Thoracic aorta (tissue), 2 donors: ENCODE results near the gene NPM1. TPM values are rescaled to one million over a fixed set of nuclear protein-coding genes. Genes with fewer than 3 reads are reported as not detected.
"Not testable (repeated sequence)": the region's sequence is repeated elsewhere in the genome, so short reads cannot be mapped to it uniquely, and the experiment has no call there.

ENCODE experiments used
- ATAC-seq: fragments of 150-250 bp; one replicate; pipeline ENCODE4 v1.8.0; 2017; ENCODE audit warnings: low read depth; ENCODE audit not compliant: insufficient number of reproducible peaks, low FRiP score
- DNase-seq: peaks from one replicate; pipeline ENCODE4 v3.0.0-alpha.2; 2020; ENCODE audit warnings: low spot score
- H3K27ac ChIP-seq, 2 donors: fragments of 200-600 bp; sonication (generic); 1 replicate in 1 of 2; 2 replicates in 1 of 2; pipeline ENCODE4 v1.5.1; 2016; ENCODE audit warnings: mild to moderate bottlenecking in 2 of 2, moderate library complexity in 2 of 2
- H3K27me3 ChIP-seq: fragments of 200-600 bp; sonication (generic); replicated peaks from 2 replicates; pipeline ENCODE4 v1.6.0; 2016; ENCODE audit warnings: mild to moderate bottlenecking; ENCODE audit not compliant: insufficient read depth
- H3K36me3 ChIP-seq: fragments of 200-600 bp; sonication (generic); one replicate; pipeline ENCODE4 v1.5.1; 2016
- H3K4me1 ChIP-seq, 2 donors: fragments of 200-600 bp; sonication (generic); 1 replicate in 1 of 2; 2 replicates in 1 of 2; pipeline versions ENCODE4 v1.5.1 to v1.6.0; 2016; ENCODE audit warnings: low read depth in 2 of 2, mild to moderate bottlenecking in 1 of 2; ENCODE audit not compliant: control insufficient read depth in 1 of 2
- H3K4me3 ChIP-seq: fragments of 200-600 bp; sonication (generic); 2 replicates; pipeline ENCODE4 v1.5.1; 2016; ENCODE audit warnings: mild to moderate bottlenecking
- H3K9me3 ChIP-seq: fragments of 200-600 bp; sonication (generic); 2 replicates; pipeline ENCODE4 v1.5.1; 2016
- total RNA-seq, 2 donors: library from RNA; depleted of rRNA; stranded (reverse); fragments of >200 nt; gene quantifications; one replicate each; pipeline versions ENCODE4 v1.1.0 to v1.2.3, GENCODE V29; 2016
- TF ChIP-seq, protein P1 (sequence below): fragments of 200-600 bp; sonication (generic); IDR thresholded peaks from one replicate; pipeline ENCODE4 v1.5.1; 2019; ENCODE audit warnings: antibody characterized with exemption

Gene NPM1
- total RNA-seq, 2 donors from 2014 or later = 453 to 1,895 TPM

DNA sequence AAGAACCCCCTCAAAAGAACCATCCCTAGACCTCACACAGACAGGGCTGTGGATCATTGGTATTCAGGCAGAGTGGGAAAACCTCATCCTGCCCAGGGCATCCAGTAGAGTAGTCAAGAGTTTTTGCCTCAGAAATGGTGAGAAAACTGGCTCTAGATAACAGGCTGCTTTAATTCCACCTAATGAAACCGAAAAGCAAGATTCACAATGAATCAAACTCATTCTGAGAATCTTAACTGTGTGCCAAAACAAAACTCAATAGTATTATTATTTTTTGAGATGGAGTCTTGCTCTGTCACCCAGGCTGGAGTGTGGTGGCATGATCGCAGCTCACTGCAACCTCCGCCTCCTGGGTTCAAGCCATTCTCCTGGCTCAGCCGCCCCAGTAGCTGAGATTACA is 17.8 kb upstream of the NPM1 start:
- Histone ChIP-seq H3K36me3 (no peaks in the 10 kb centered on the region), H3K9me3 (no peaks in the 10 kb centered on the region), H3K4me3 (no peak overlapping the region), H3K27ac (no peak overlapping the region), H3K27me3 (no peaks in the 10 kb centered on the region), H3K4me1 (no peaks in the 10 kb centered on the region)
- ATAC-seq = no peak
- no peak for DNase-seq
- TF ChIP-seq, protein P1, sequence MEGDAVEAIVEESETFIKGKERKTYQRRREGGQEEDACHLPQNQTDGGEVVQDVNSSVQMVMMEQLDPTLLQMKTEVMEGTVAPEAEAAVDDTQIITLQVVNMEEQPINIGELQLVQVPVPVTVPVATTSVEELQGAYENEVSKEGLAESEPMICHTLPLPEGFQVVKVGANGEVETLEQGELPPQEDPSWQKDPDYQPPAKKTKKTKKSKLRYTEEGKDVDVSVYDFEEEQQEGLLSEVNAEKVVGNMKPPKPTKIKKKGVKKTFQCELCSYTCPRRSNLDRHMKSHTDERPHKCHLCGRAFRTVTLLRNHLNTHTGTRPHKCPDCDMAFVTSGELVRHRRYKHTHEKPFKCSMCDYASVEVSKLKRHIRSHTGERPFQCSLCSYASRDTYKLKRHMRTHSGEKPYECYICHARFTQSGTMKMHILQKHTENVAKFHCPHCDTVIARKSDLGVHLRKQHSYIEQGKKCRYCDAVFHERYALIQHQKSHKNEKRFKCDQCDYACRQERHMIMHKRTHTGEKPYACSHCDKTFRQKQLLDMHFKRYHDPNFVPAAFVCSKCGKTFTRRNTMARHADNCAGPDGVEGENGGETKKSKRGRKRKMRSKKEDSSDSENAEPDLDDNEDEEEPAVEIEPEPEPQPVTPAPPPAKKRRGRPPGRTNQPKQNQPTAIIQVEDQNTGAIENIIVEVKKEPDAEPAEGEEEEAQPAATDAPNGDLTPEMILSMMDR = no peak

- not testable (repeated sequence) for H3K9me3 ChIP-seq, ATAC-seq, H3K4me3 ChIP-seq, H3K36me3 ChIP-seq, H3K27ac ChIP-seq, H3K4me1 ChIP-seq, DNase-seq, H3K27me3 ChIP-seq
These were observed 16.8 kb upstream of the NPM1 start for GRCh38 chr5:171370881-171371280.

DNA sequence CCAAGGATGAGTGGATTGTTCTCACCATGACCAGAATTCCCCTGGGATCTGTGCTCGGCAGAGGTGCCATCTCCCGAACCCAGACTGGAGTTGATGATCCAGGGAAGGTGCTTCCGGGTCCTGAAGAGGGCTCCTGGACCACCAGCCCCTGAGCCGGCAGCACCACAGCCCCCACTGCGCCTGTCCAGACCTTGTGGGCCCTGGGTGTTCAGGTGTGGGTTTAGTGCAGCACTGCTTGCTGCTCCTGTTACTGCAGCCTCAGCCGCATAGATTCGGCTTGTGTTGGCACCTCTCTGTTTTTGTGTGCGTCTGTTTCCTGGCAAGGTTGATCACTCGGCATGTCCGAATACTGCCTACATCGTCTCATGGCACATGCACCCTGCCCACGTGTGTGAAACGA is 16.3 kb upstream of the NPM1 start:
- no peak overlapping the region for H3K27ac ChIP-seq
- TF ChIP-seq, protein P1 = no peak
- H3K4me3 ChIP-seq = no peak overlapping the region
- no peaks in the 10 kb centered on the region for H3K9me3 ChIP-seq
- no peaks in the 10 kb centered on the region for H3K36me3 ChIP-seq
- no peaks in the 10 kb centered on the region for H3K27me3 ChIP-seq
- ATAC-seq = no peak
- no peaks in the 10 kb centered on the region for H3K4me1 ChIP-seq
- DNase-seq = no peak

DNA sequence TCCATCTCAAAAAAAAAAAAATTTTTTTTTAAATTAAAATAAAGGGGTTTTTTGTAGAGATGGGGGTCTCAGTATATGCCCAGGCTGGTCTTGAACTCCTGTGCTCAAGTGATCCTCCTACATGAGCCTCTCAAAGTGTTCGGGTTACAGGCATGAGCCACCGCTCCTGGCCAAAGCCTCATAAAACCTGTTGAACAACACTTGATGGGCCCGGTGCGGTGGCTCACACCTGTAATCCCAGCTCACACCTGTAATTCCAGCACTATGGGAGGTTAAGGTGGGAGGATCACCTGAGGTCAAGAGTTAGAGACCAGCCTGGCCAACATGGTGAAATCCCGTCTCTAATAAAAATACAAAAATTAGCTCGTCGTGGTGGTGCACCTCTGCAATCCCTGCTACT is 7.7 kb upstream of the NPM1 start:
- Histone ChIP-seq H3K9me3 (no peaks in the 10 kb centered on the region), H3K27me3 (no peaks in the 10 kb centered on the region), H3K4me1 (no peaks in the 10 kb centered on the region), H3K27ac (no peak overlapping the region), H3K36me3 (no peaks in the 10 kb centered on the region), H3K4me3 (no peak overlapping the region)
- TF ChIP-seq, protein P1 = no peak
- ATAC-seq (no peak), DNase-seq (no peak)

GRCh38 chr5:171384416-171384815 is 3.2 kb upstream of the NPM1 start:
- H3K27ac ChIP-seq, H3K4me3 ChIP-seq, H3K4me1 ChIP-seq, DNase-seq, ATAC-seq, H3K9me3 ChIP-seq, H3K27me3 ChIP-seq, H3K36me3 ChIP-seq: not testable (repeated sequence)

- not testable (repeated sequence) for H3K27ac ChIP-seq, H3K4me3 ChIP-seq, H3K9me3 ChIP-seq, DNase-seq, ATAC-seq, H3K4me1 ChIP-seq, H3K36me3 ChIP-seq, H3K27me3 ChIP-seq
These were observed 2.6 kb upstream of the NPM1 start for GRCh38 chr5:171384999-171385398.

DNA sequence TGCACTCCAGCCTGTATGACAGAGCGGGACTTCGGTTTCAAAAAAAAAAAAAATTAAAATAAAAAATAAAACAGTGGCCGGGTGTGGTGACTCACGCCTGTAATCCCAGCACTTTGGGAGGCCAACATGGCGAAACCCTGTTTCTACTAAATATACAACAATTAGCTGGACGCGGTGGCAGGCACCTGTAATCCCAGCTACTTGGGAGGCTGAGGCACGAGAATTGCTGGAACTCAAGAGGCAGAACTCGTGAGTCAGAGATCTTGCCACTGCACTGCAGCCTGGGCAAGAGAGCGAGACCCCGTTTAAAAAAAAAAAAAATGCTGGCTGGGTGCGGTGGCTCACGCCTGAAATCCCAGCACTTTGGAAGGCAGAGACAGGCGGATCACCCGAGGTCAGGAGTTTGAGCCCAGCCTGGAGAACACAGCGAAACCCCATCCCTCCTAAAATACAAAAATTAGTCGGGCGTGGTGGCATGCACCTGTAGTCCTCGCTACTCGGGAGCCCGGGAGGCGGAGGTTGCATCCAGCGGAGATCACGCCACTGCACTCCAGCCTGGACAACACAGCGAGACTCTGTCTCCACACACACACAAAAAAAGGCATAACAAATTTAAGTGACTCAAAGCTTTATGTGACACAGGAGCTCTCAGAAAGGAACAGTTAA is 1.5 kb upstream of the NPM1 start:
- DNase-seq = no peak
- Histone ChIP-seq H3K4me3 (no peak overlapping the region), H3K4me1 (peaks cover 20 to 21% of the 10 kb centered on the region in 2 donors), H3K27ac (no peak overlapping the region), H3K9me3 (no peaks in the 10 kb centered on the region), H3K27me3 (no peaks in the 10 kb centered on the region), H3K36me3 (no peaks in the 10 kb centered on the region)
- TF ChIP-seq, protein P1 = no peak
- ATAC-seq = no peak
